GM18520 (cell line): Measurements from ENCODE around the gene CDH23.

Experiments used
- ATAC-seq: cut with Tn5 transposase; IDR thresholded peaks from one replicate; pipeline ENCODE4 v1.9.1; 2021; ENCODE audit not compliant: unreplicated experiment

CDH23 gene

DNA sequence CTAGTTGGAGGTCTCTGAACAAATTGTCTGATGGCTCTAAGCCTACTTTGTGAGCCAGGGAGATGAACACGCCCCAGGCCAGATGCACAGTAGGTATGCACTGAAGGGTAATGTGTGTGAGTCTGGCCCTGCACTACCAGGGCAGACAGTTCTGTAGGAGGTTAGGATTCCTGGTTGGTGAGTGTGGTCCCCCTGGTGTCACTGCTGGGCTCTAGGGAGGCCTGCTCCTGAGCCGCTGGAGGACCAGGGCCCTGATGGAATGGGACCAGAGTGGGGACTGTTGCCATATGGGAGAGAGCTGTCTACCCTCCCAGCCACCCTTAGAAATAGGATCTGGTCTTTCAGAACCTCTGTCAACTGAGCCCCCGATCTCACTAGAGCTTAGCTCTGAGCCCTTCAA, 42.0 kb downstream of the CDH23 start:
- ATAC-seq: no peak

DNA sequence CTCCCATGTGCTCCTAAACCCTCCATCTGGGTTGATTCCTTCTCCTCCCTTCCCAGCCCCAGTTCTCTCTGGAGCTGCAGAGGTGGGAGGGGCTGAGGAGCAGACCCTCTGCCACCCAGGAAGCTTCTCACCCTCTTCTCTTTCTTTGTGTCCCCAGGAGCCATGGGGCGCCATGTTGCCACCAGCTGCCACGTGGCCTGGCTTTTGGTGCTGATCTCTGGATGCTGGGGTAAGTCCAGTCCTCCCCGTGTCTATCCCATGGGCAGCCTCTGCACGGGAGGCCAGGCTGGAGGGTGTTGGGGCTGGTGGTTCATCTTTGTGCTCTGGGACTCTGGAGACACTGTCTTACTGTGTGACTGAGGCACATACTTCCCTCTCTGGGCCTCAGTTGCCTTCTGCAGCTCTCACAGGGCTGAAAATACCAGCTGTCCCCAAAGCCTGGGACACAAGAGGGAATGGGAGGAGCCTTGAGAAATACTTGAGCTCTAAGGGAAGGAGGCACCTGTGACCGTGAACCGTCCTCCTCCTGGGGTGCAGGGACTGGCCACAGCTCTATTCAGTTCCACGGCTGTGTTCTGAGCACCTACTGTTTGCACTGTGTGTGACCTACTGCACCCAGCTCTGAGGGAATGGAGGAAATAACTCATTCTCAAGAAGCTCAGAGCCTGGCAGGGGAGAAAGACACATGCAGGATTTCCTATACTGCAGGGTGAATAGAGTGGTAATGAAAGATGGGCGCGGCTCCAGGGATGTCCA, 43.1 kb downstream of the CDH23 start:
- ATAC-seq: no peak

DNA sequence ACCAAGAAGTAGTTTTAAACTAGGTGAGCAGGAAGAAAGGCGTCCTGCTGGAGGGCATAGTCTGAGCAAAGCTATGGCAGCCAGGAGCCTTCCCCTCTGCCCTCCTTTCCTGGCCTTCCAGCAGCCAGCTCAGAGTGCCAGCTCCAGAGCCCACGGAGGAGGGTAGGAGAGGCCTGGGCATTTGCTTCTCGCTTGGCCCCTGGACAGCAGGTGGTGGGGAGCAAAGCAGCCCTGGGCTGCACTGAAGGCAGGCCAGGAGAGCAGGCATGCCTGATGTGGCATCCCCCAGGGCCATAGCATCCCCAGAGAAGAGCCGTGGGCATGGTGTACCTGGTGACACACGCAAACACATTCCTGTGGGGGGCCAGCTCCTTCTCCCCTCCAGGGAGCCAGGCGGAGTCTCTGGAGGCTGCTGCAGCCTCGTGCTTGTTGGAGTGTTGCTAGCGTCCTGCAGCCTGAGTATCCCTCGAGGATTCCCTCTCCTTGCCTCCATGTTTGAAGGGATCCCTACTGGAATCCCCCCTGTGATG, 43.9 kb downstream of the CDH23 start:
- no peak for ATAC-seq

DNA sequence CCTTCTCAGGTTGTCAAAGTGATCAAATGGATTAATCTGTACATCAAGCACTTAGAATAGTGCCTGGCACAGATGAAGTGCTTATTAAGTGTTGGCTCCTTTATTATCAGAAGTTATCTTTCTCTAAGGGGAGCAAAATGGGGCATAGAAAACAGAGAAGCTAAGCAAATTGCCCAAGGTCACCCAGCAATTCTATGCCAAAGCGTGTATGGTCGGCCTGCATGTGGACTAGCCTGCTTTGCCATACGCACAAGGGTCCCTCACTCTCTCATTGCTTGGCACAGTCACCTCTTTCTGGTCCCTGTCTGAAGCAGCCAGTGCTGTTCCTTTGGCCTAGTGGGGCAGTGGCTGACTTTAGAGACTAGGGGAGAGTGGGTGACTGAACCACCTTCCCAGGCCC, 45.3 kb downstream of the CDH23 start:
- ATAC-seq: no peak

DNA sequence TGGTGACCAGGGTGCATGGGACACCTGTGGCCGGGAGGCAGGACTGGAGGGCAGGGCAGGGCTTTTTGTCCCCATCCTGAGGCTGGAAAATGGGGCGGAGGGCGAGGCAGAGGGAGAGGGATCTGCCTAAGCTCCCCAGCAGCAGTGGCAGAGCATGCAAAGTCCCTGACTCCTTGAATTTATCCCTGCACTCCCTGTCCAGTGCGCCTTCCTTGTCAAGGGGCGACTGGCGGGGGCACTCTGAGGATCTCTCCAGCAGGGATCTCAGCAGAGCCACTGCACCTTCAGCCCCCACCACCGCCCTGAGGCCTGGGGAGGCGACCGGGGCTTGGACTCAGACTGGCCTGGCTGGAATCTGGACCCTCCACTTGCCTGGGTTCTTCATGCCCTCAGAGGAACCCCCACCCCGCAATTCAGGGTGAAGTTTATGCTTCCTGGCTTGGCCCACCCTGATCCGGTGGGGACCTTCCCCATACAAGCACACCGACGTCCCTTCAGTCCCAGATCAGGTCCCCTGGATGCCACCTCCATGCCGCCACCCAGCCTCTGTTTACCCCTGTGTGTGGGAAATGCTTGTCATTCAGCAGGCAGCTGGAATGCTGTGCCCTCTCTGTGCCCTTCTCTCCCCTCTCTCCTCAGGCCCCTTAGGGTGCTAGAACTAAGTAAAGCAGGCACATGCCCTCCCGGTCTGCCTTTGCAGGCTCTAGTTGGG, 46.3 kb downstream of the CDH23 start:
- no peak for ATAC-seq

DNA sequence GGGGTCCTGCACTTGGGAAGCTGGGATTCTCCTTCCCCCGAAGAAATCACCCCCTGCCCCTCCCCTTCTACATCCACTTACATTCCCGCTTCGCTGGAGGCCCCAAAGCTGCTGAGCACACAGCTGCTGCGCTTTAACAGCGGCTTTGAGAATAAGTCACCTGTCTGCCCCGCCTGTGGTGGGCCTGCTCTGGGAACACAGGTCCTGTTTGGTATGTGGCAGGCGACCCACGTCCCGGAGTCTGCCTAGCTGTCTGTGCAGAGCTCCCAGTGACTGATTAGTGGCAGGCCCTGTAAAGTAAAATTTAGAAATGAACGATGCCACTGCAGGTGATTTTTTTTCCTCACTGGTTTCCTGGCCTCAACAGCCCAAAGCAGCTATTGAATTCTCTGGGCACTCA, 47.0 kb downstream of the CDH23 start:
- ATAC-seq: no peak

DNA sequence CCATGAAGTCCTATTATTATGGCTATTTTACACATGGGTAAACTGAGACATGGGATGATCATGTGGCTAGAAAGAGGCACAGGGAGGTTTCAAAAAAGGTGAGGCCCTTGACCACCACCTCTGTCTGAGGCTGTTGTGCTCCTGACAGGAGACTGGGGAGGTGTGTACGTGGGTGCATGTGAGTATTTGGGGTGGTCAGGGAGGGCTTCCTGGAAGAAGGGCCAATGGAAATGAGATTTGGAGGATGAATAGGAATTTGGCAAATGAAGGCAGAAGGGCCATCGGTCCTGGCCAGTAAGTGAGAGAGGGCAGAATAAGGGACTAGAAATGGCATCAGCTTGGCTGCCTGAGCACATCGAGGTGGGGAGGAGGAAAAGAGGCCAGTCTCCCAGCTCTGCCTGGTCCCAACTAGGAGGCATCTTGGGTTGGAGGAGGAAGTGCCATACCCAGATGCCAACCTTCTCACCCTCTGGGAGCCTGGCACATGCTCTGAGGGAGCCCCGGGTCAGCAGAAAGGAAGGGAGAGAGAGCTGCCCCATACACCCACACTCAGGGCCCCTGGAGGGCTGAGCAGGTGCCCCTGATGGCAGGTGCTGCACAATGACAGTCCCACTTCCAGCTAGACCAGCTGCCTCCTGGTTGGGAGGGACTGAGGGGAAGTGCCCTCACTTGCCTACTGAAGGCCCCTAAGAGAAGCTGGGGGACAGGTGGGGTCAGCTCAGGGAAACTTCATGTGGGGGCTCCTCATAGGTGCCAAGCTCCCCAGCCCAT, 47.7 kb downstream of the CDH23 start:
- ATAC-seq: no peak

DNA sequence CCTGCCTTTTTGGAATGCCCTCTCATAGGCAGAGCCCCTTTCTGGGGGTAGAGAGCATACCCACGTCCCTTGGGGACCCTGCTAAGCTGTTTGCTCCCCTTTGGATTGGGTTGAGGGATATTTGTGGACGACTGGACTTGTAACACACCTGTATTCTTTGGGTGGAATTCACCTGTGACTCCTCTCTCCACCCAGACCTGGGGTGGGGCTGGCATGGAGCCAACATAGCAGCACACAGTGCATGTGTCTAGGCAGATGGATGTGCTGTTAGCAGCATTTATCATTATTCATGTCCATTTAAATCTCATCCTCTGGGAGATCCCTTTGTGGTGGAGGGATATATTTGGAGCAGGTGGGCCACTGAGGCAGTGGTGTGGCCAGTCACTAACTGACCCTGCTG, 51.0 kb downstream of the CDH23 start:
- no peak for ATAC-seq

DNA sequence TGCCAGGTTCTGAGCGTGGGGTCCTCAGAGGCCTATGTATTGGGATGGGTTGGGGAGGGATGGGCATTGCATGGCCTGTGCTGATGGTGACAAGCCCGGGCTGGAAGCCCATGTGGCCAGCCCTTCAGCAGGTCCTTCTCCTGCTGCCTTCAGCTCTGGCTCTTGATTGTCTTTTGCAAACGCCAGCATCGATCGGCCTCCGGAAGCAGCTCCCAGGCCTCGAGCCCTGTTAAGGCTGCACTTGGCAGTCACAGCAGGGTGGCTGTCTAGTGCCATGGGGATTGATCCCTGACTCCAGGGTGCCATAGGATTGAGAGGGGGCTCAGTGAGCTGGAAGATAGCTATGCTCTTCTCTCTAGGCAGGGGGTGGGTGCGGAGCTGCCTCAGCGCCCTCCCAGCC, 51.4 kb downstream of the CDH23 start:
- no peak for ATAC-seq

DNA sequence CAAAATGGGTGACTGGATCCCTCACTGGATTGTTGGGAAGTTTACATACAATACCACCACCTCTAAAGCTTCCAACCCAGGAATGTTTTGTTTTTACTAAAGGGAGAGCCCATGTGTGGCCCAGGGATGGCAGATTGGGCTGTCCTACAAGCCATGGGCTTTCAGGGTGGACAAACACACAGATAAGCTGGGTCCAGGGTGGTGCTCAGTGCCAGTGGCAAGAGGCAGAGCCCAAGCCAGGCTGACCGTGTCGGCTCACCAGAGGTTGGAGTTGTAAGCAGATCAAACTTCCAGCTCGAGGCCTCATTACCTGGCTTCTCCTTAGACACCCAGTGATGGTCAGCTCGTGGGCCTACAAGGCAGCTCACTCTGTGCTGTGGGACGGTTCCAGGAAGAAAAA, 52.3 kb downstream of the CDH23 start:
- ATAC-seq: no peak

DNA sequence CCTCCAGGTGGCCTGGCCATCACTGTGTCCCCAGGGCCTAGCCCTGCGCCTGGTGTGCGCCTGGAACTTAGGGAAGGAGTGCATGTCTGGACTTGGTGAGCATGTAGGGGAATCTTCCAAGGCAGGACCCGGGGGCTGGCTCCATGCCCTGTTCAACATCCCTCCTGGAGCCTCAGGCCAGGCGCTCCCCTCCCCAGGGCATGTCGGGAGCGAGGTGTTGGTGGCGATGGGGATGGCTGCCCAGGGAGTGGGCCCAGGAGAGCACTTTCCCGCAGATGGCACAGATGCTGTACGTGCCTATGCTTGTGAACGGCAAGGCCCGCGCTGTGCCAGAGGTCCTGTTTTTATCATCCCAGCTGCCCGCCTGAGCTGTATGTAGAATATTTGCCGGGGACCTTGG, 55.0 kb downstream of the CDH23 start:
- ATAC-seq: no peak

DNA sequence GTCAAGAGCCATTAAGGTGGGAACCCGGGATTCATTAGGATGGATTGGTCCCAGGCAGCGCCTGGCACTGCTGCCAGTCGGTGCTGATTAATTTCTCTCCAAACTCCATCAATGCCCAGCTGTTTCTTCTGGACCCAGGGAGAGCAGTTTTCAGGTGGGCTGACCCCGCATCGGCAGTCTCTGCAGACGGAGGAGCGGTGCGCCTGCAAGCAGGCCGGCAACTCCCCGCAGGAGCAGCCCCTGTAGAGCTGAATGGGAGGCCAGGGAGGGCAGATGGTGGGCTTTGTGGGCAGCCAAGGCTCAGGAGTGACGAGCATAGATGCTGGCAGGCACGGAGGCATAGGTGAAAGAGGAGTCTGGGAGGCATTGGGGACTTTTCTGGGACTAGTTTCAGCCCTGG, 56.5 kb downstream of the CDH23 start:
- no peak for ATAC-seq

DNA sequence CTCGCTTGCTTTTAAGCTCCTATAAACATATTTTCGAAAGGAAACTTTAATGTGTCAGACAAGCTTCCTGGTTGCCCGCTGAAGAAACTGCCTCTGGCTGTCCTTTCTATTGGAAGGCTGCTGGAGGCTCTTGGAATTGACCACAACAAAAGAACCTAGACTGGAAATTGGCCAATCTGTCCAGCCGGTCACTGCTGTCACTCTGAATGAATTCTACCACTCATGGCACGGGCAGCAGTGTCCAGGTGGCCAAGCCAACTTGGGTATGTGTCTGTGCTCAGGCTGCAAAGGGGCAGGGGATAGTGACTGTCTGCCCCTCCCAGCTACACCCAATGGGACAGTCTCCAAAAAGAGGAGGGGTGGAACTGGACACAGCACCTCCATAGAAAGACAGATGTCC, 57.6 kb downstream of the CDH23 start:
- no peak for ATAC-seq

DNA sequence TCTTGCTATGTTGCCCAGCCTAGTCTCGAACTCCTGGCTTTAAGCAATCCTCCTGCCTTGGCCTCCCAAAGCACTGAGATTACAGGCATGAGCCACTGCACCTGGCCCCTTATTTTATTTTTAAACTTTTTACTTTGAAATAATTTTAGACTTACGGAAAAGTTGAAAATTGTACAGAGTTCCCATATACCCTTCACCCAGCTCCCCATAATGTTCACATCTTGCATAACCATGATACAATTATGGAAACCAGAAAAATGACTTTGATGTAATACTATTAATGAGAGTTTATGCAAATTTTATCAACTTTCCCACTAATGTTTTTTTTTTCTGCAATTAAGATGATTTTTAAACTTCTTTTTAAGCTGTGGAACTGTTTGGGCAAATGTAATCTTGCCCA, 58.3 kb downstream of the CDH23 start:
- no peak for ATAC-seq

DNA sequence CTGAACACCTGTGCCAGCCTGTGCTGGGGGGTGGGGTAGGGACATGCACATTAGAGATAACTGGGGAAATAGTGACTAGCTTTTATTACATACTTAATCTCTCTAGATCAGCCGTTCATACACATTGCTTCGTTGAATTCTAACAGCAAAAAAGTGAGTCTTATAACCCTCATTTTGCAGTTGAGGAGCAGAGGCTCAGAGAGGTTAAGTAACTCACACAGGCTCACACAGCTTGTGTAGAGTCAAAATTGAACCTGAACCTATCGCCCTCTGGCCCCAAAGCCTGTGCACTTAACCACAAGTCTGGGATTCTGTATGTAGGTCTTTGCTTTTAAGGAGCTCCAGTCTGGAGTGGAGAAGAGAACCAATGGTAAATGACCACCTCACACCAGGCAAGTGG, 59.9 kb downstream of the CDH23 start:
- no peak for ATAC-seq

DNA sequence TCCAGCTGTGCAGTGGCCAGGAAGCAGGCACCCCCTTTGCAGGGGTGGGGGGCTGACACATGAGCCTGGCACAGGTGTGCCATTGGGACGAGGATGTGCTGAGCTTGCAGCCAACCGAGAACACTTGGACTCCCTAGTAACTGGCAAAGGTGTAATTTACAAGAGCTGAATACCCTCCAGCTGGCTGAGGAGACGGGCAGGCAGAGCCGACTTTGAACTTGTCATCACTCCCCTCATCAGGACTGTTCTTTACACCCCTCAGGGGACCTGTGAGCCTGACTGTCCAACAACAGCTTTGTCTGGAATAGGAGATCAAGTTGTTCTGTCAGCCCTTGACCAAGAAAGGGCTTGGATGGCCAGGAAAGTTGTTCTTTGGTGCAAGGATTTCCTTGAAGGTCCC, 61.2 kb downstream of the CDH23 start:
- no peak for ATAC-seq

DNA sequence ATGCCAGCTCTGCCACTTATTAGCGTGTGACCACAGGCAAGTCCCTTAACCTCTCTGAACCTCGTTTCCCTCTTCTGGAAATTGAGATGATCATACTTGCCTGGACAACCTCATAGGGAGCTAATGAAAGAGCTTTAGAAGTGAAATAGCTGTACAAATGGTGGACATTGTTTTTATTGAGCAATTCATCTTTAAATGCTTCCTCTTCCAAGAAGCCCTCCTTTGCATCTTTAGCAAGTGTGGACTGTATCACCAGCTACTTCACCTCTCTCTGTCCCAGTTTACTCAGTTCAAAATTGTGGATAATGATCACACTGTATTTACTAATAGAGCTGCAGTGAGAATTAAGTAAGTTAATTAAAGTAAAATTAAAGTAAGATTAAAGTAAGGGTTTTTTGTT, 61.7 kb downstream of the CDH23 start:
- ATAC-seq: no peak

DNA sequence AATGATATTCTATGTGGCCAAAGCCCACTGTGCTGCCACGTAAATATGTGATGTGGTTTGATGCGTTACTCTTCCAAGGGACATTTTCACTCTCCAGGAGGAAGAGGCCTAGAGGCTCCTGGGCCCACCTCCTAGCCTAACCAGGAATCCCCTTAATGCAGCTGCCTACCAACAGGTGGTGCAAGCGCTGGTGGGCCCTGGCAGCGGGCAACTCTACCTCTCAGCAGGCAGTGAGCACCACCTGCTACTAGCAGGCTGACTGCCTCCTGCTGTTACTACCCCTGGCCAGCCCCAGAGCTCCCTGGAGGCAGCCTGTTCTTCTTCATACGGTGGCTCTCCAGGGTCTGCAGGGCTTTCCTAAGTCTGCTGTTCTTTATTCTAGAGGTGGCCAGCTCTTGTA, 62.8 kb downstream of the CDH23 start:
- no peak for ATAC-seq

DNA sequence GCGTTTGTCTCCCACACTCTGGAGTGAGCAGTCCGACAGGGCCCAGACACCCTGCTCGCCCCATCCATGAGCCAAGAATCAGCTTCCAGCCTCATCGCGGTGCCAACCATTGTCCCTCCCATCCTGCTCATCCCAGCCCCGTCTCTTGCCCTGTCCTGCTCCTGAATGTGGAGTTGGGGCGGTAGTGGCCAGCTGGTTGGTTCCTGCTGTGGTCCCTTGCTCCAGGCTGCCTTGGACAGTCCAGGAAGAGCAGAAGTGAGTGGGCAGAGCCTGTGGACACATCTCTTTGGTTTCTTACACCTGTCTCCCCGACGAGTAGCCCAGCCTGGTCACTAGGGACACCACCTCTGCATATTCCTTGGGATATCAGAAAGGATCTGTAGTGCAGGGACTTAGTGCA, 63.9 kb downstream of the CDH23 start:
- no peak for ATAC-seq

DNA sequence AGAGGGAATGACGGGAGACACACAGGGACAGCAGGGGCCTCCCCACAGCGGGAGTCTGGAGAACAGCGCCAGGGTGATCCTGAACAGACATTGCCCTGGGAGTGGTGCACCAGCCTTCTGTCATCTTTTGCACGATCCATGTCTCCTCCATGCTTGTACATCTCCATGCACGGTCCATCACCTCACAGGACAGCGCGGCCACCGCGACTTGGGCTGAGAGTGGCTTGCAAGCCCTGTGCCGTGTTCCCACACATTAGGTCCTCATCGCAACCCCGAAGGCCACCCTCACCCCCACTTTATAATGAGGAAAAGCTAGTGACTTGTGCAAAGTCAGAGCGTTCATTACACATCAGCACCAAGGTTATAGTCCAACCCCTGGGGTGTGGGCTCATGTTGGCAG, 64.7 kb downstream of the CDH23 start:
- no peak for ATAC-seq

DNA sequence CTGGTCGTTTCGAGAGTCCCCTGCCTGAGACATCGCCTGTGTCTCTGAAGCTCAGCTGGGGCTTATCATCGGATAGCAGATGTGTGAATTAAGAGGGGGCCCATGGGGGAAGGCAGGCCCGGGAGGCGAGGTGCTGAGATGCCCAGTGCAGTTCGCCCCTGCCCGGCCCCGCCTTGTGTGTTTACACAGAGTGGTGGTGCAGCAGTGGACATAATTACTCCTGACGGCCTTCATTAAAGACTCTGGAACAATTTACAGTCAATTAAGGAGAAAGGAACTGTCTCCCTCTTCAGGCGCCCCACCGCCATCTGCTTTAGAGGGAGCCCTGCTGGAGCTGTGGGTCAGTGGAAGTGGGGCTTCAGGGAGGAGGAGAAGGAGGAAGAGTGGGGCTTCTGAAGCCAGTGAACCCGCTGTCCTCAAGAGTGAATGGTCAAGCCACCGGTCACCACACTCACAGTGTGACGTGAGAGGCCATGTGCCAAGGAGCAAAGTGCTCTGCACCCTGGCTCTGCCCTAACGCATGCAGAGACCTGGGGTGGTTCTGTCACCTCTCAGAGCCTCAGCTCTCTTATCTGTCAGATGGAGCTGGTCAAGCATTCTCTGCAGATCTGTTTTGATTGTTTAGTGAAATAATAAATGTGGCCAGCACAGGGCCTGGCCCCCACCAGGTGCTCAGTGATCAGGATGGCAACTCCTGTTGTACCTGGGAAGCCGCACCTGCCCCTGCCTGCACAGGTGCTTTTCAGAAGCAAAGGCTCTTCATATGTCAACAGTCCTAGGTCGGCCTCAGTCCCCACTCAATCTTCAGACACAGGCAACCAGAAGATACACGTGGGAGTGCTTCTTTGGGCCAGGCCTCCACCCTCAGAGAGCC, 65.6 kb downstream of the CDH23 start:
- no peak for ATAC-seq
